Activated CD8-positive, alpha-beta memory T cell treated with anti-CD3 and anti-CD28 coated beads for 36 hours (primary cell): ENCODE results near the gene RBFOX1. TPM values are rescaled to one million over a fixed set of nuclear protein-coding genes. Genes with fewer than 3 reads are reported as not detected.

ENCODE experiments used
- CTCF ChIA-PET: fragments of 350-600 bp; sonication (Branson Sonifier 250); formaldehyde crosslinking; loops from one replicate; lab custom pipeline; 2021; ENCODE audit warnings: antibody characterized with exemption; lab: Charles Lee
- POLR2A ChIA-PET: fragments of 350-600 bp; sonication (Branson Sonifier 250); formaldehyde crosslinking; loops from one replicate; lab custom pipeline; 2021; ENCODE audit warnings: antibody characterized with exemption; lab: Charles Lee
- total RNA-seq, 2 experiments: library from RNA; stranded (reverse); gene quantifications; one replicate each; pipeline ENCODE4 v1.2.3, GENCODE V29; 2021

The RBFOX1 gene
- total RNA-seq, 2 experiments from 2014 or later, result not detected

GRCh38 chr16:7713244-7713643 lies 380.6 kb downstream of the RBFOX1 start:
- CTCF ChIA-PET, result no interaction called here
- POLR2A ChIA-PET, result no interaction called here

- POLR2A ChIA-PET, result no interaction called here
- CTCF ChIA-PET, result no interaction called here
These were observed 382.1 kb downstream of the RBFOX1 start for GRCh38 chr16:7714775-7715174.

- ChIA-PET POLR2A (no interaction called here), CTCF (no interaction called here)
These were observed 384.3 kb downstream of the RBFOX1 start for GRCh38 chr16:7716660-7717550.

GRCh38 chr16:7722761-7723160 lies 390.1 kb downstream of the RBFOX1 start:
- ChIA-PET POLR2A (no interaction called here), CTCF (no interaction called here)

GRCh38 chr16:7731141-7731540 lies 398.5 kb downstream of the RBFOX1 start:
- ChIA-PET CTCF (no interaction called here), POLR2A (interaction anchor here (0.6 kb wide), 1 partner anchor 173 kb away, joined by 4 read pairs; no protein-coding TSS in a partner anchor)

GRCh38 chr16:7736138-7736665 lies 403.6 kb downstream of the RBFOX1 start:
- POLR2A ChIA-PET, result no interaction called here
- CTCF ChIA-PET, result no interaction called here

- POLR2A ChIA-PET, result no interaction called here
These were observed 410.0 kb downstream of the RBFOX1 start for GRCh38 chr16:7742626-7743025.

GRCh38 chr16:7744546-7745264 lies 412.1 kb downstream of the RBFOX1 start:
- ChIA-PET CTCF (interaction anchor here (0.6 kb wide), 1 partner anchor 156 kb away, joined by 3 read pairs; no protein-coding TSS in a partner anchor), POLR2A (no interaction called here)

More at GRCh38 chr16:7742626-7743025, 410.0 kb downstream of the RBFOX1 start:
- CTCF ChIA-PET, result no interaction called here

GRCh38 chr16:7745276-7745675 lies 412.6 kb downstream of the RBFOX1 start:
- POLR2A ChIA-PET, result no interaction called here

GRCh38 chr16:7746941-7747340 lies 414.3 kb downstream of the RBFOX1 start:
- CTCF ChIA-PET, result no interaction called here
- POLR2A ChIA-PET, result no interaction called here

More at GRCh38 chr16:7745276-7745675, 412.6 kb downstream of the RBFOX1 start:
- CTCF ChIA-PET, result interaction anchor here (0.6 kb wide), 1 partner anchor 156 kb away, joined by 3 read pairs; no protein-coding TSS in a partner anchor

GRCh38 chr16:7748522-7748921 lies 415.9 kb downstream of the RBFOX1 start:
- CTCF ChIA-PET, result no interaction called here
- POLR2A ChIA-PET, result no interaction called here

GRCh38 chr16:7755347-7755882 lies 422.8 kb downstream of the RBFOX1 start:
- ChIA-PET POLR2A (no interaction called here), CTCF (no interaction called here)
